HG03378 (cell line): ENCODE results near the gene SCARF2.
"Not testable (repeated sequence)": the region's sequence is repeated elsewhere in the genome, so short reads cannot be mapped to it uniquely, and the experiment has no call there.

Experiments
- ATAC-seq: cut with Tn5 transposase; IDR thresholded peaks from one replicate; pipeline ENCODE4 v1.9.1; 2021; ENCODE audit warnings: mild to moderate bottlenecking, moderate library complexity; ENCODE audit not compliant: unreplicated experiment

Gene SCARF2

GRCh38 chr22:20463324-20464095 lies 25.9 kb upstream of the SCARF2 start:
- ATAC-seq = no peak

- no peak for ATAC-seq
These were observed 22.2 kb upstream of the SCARF2 start for GRCh38 chr22:20459862-20460261.

GRCh38 chr22:20459152-20459542 lies 21.5 kb upstream of the SCARF2 start:
- no peak for ATAC-seq

GRCh38 chr22:20458530-20459151 lies 21.0 kb upstream of the SCARF2 start:
- no peak for ATAC-seq

GRCh38 chr22:20457506-20458240 lies 20.0 kb upstream of the SCARF2 start:
- ATAC-seq = no peak

GRCh38 chr22:20456722-20457076 lies 19.1 kb upstream of the SCARF2 start:
- ATAC-seq = no peak

GRCh38 chr22:20456064-20456721 lies 18.6 kb upstream of the SCARF2 start:
- ATAC-seq = no peak

GRCh38 chr22:20455709-20456063 lies 18.1 kb upstream of the SCARF2 start:
- no peak for ATAC-seq

- no peak for ATAC-seq
These were observed 15.6 kb upstream of the SCARF2 start for GRCh38 chr22:20453222-20453621.

- no peak for ATAC-seq
These were observed 14.3 kb upstream of the SCARF2 start for GRCh38 chr22:20451920-20452319.

- not testable (repeated sequence) for ATAC-seq
These were observed 13.6 kb upstream of the SCARF2 start for GRCh38 chr22:20451129-20451778.

- ATAC-seq = no peak
These were observed 12.9 kb upstream of the SCARF2 start for GRCh38 chr22:20450551-20450906.

- no peak for ATAC-seq
These were observed 12.4 kb upstream of the SCARF2 start for GRCh38 chr22:20449819-20450550.

- no peak for ATAC-seq
These were observed 11.0 kb upstream of the SCARF2 start for GRCh38 chr22:20448630-20449029.

- ATAC-seq = no peak
These were observed 8.9 kb upstream of the SCARF2 start for GRCh38 chr22:20446383-20446970.

- ATAC-seq = no peak
These were observed 6.7 kb upstream of the SCARF2 start for GRCh38 chr22:20444325-20444724.

GRCh38 chr22:20442485-20443284 lies 5.1 kb upstream of the SCARF2 start:
- no peak for ATAC-seq

GRCh38 chr22:20441631-20442484 lies 4.2 kb upstream of the SCARF2 start:
- ATAC-seq = no peak
